Measurements from ENCODE around the gene VAV2.

Gene VAV2

GRCh38 chr9:133874659-133875058, 117.5 kb downstream of the VAV2 start:
- DNase-seq (ENCODE audit: low read depth), result no peak

DNA sequence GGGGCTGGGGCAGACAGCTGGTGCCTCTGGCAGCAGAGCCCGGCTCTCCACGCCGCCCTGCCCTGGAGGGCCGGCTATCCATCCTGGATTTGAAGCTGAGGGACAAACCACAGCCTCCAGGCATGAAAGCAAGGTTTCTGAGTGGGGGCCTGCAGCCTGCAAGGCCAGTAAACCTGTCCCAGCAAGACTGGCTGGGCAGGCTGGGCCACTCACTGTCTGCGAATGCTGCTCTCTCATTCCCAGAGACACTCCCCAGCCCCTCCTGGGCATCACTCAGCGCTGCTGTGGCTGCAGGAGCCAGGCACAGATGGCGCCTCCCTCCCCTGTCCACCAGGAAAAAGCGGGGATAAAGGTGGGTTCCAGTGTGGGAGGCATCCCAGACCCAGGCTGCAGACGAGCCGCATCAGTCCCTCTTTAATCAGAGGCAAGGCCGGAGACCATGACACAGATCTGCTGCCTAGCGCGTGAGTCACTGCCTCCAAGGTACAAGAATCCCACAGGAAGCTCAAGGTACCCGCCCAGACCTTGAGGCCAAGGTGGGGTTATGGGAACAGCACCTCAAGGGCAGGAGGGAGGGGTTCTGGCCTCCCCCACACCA, 118.0 kb downstream of the VAV2 start:
- no peak for DNase-seq (ENCODE audit: low read depth)

- no peak for DNase-seq (ENCODE audit: low read depth)
These were observed 118.6 kb downstream of the VAV2 start for GRCh38 chr9:133873461-133873891.

- DNase-seq (ENCODE audit: low read depth), result no peak
These were observed 119.1 kb downstream of the VAV2 start for GRCh38 chr9:133873009-133873408.

DNA sequence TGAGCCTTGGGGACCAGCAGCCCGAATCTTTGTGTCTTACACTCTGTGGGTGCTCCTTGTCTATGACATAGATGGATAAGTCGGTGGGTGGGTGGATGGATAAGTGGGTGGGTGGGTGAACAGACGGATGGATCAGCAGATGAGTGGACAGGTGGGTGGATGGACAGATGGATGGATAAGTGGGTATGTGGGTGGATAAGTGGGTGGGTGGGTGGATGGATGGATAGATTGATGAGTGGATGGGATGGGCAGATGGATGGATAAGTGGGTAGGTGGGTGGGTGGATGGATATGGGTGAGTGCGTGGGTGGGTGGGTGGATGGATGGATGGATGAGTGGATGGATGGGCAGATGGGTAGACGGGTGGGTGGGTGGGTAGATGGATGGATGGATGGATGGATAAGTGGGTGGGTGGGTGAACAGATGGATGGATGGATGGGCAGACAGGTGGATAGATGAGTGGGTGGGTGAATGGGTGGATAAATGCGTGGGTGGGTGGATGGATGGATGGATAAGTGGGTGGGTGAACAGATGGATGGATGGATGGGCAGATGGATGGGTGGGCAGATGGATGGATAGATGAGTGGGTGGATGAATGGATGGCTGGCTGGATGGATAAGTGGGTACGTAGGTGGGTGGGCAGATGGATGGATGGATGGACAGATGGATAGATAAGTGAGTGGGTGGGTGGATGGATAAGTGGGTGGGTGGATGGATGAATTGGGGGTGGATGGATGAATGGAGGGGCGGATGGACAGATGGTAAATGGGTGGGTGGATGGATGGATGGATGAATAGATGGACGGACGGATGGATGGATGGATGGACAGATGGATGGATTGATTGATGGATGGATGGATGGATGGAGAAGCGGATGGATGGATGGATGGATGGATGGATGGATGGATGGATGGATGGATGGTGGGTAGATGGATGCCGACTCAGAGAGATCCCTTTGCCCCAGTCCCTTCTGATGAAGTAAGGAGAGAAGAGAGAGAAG, 121.2 kb downstream of the VAV2 start:
- no peak for DNase-seq (ENCODE audit: low read depth)

DNA sequence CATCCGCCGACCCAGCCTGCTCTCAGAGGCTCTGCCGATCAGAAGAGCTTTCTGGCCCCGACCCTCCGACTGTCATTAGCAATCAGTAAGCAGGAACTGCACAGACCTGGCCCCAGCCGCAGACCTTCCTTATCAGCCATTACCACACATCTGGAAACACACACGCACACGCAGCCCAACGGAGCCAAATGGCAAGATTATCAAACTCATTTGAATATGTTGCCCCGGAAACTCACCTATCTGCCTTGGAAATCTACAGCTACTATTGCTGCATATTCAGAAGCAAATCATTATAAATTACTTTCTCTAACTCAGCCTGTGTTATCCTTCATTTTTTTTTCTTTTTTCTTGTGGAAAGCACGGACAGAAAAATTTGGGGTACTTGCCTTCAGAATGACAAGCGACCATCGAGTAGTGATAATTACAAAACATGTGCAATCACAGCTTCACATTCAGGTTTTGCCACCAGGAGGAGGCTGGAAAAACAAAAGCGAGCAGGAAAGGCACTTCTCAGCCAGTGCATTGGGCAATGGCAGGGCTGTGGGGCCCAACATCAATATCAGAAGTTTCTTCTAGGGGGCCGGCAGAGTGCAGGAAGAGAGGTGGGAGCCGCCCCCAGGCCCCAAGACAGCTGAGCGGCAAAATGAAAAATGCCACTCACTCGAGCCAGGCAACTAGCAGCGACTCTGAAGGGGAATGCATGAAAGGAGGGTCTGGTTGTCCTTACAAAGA, 122.3 kb downstream of the VAV2 start:
- DNase-seq (ENCODE audit: low read depth), result peak; percentile 92

DNA sequence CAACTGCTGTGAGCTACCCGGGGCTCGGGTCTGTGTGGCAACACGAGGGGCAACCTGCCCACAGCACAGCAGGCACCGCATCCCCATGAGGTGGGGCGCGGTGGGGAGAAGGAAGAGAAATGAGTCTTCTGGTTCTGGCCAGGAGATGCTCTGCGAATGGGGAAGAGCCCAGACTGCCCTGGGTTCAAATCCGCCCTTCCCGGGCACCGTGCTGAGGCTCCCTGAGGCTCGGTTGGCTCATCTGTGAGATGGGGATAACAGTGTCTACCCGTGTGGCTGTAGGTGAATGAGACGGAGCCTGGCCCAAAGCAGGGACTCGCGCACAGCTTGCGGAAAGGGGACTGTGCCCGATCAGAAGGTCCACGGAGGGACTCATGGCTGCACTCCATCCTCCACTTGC, 123.9 kb downstream of the VAV2 start:
- no peak for DNase-seq (ENCODE audit: low read depth)

DNA sequence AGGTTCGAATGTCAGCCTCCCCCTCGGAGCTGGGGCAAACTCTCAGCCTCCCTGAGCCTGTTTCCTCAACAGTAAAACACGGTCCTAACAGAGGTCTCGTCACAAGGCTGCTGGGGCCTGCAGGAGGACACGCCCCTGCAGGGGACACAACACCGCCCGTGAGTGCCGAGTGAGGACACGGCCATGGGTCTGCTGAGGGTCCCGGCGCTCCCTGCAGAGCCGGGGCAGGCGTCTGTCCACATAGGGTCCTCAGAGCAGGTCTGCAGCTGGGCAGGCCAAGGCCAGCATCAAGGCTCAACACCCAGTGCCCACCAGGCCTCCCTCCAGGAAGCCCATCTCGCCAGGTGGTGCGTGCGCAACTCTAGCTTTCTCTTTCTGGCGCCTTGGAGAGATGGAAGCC, 125.2 kb downstream of the VAV2 start:
- DNase-seq (ENCODE audit: low read depth), result no peak

DNA sequence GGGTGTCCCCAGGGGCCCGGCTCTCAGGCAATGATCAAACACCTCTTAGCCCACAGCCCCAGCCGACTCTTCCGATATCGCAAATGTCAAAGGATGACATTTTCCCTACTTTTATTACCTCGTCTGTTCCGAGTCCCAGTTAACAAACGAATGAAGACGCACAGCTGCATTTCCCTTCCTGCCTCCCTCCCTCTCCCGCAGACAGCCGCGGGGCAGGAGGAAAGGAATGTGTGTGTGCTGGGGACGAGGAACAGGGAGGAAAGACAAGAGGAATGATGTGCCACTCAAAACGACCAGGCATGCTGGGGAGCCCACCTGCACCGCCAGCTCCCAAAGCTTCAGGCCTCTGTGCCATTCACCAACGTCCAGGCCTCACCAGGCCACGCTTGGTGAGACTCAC, 128.1 kb downstream of the VAV2 start:
- no peak for DNase-seq (ENCODE audit: low read depth)

- no peak for DNase-seq (ENCODE audit: low read depth)
These were observed 128.9 kb downstream of the VAV2 start for GRCh38 chr9:133863257-133863592.

DNA sequence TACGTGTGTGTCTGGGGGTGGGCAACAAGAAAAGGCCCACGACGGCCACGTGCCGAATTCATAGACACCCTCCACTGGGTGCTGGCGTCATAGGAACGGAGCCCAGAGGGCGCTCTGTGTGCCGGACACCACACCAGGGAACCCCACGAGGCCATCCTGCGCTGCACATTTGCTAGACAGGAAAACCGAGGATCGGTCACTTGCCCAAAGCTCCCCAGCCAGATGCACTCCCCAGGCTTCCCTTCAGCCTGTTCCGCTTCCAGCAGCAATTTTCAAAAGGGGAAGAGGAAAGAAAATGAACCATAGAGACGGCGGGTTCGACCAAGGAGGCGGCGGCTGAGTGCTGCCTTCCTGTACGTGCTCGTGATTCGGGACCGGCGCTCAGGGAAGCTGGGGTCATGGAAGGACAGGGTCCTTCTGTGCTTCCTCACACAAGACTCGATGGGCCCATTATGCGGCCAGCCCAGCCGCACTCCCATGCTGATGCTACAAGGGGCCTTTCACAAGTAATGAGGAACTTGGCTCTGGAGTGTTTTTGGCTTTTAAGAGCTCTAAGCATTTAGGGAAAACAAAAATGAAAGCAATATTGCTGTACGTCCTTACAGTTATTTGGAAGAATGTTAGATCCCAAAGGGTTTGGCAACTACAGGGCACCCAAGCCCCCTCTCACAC, 129.4 kb downstream of the VAV2 start:
- no peak for DNase-seq (ENCODE audit: low read depth)

- no peak for DNase-seq (ENCODE audit: low read depth)
These were observed 130.4 kb downstream of the VAV2 start for GRCh38 chr9:133861692-133862091.

GRCh38 chr9:133861086-133861485, 131.0 kb downstream of the VAV2 start:
- no peak for DNase-seq (ENCODE audit: low read depth)

GRCh38 chr9:133858771-133859170, 133.4 kb downstream of the VAV2 start:
- no peak for DNase-seq (ENCODE audit: low read depth)

DNA sequence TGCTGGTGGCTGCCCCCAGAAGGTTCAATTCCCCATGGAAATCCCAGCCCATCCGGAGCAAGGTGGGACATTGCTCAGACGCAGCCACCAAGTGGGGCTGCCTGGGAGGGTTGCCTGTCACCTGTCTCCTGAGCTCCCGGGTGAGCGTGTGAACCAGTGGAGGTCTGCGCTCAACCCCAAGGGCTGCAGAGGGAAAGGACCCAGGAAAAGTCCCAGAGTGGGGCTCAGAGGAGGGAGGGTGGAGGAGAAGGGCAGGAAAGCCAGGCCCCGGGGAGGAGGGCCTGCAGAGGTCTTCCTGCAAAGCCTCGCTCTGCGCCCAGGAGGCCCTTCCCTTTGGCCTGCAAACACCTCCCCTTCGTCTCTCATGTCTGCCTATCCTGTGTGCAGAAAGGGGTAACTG, 134.5 kb downstream of the VAV2 start:
- DNase-seq (ENCODE audit: low read depth), result no peak

DNA sequence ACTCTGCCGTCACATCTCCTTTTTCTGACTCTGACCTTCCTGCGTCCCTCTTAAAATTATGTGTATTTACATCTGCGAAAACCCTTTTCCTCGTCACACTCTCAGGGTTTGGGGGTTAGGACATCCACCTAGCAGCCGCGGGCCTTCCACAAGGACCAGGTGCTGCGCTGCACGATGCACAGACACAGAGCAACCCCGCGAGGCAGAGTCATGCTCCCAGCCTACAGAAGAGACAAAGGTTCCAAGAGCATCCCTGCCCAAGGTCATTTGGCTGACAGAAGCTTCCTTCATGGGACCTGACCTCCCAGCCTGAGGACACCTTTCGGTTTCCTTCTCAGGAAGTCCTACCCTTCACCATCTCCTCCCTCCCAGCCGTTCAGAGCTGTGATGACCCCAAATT, 135.3 kb downstream of the VAV2 start:
- no peak for DNase-seq (ENCODE audit: low read depth)

DNA sequence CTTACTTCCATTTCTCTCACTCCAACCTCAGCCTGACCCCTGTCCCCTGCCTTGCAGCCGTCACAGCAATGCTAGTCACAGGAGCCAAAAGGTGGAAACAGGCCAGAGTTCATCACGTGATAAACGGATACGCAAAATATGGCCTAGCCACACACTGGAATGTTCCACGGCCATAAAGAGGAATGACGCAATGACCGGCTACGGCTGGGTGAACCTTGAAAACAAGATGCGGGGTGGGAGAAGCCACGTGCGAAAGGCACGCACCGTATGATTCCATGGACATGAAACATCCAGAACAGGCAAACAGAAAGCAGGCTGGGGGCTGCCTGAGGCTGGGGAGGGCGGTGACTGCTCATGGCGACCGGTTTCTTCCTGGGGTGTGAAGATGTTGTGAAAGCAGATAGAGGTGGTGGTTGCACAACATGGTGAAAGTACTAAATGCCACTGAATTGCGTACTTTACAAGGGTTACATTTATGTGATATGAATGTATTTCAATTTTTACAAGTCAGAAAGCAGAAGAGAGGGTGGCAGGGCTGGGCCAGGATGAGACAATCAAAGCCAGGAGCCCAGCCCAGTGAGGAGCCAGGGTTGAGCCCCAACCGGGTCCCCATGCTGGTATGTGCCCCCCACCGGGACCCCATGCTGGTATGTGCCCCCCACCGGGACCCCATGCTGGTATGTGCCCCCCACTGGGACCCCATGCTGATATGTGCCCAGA, 136.2 kb downstream of the VAV2 start:
- DNase-seq (ENCODE audit: low read depth), result no peak

DNA sequence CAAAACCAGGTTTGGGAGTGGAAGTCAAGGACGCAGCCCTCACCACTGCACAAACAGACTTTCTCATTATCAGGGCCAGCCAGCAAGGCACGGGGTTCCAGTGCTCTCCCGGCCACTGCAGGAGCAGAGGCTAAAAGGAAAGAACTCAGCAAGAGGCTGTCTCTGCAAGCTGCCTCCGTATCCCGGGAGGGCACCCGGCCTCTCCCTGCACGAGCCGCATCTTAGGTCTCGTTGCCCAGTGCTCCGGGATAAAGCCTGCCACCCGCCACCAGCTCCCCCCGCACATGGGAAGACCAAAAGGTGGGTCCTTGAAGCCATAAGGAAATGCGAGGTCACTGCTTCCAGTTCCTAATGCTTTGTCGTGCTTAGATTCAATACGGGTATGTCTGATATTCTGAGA, 136.8 kb downstream of the VAV2 start:
- DNase-seq (ENCODE audit: low read depth), result no peak

- DNase-seq (ENCODE audit: low read depth), result no peak
These were observed 137.4 kb downstream of the VAV2 start for GRCh38 chr9:133854765-133855164.

- DNase-seq (ENCODE audit: low read depth), result no peak
These were observed 138.1 kb downstream of the VAV2 start for GRCh38 chr9:133854048-133854447.

DNA sequence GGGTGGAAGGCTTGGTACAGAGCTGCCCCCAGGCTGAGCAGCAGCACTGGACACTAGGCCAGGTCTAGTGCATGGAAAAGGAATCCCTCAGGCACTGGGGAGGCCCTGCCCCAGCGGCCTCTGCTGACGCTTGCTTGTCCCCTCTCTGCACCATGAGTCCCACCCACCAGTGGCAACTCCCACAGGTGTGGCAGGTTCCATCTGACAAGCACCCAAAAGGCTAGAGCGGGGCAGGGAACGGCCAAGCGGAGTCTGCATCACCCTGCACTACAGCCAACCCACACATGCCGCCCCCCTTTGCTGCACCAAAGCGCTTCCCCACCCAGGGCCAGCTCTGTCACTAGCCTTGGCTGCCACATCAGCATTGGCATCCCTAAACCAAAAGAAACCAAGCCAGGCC, 138.8 kb downstream of the VAV2 start:
- DNase-seq (ENCODE audit: low read depth), result no peak

DNA sequence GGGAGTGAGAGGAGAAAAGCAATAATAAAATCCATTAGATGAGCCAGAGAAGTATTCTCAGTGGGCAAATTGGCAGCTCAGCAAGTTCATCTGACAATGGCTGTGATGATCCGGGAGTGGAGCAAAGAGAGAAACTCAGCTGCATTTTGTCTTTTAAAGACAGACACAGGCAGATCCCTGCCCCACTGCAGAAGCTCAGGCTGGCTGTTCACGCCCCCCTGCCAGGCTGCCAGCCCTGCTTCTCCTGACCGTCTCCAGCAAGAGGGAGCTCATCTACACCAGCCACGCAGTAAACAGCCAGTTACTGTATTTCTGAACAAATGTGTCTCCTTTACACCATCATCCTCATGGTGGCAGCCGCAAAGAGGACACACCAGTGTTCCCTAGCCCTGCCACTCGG, 139.7 kb downstream of the VAV2 start:
- DNase-seq (ENCODE audit: low read depth), result no peak

All from CMK (cell line).